Right lobe of liver (tissue), 6 donors: ENCODE measurements around the gene FAM169A. TPM values are rescaled to one million over a fixed set of nuclear protein-coding genes. Genes with fewer than 3 reads are reported as not detected.
A peak's percentile ranks its signal among the peaks of the same experiment; 100 is the strongest.
"Not testable (repeated sequence)": the region's sequence is repeated elsewhere in the genome, so short reads cannot be mapped to it uniquely, and the experiment has no call there.

Experiments used
- ATAC-seq, 4 donors: fragments of 200-7000 bp; cut with Tn5 transposase; one replicate each; pipeline ENCODE4 v1.9.1; 2020; ENCODE audit warnings: mild to moderate bottlenecking in 4 of 4, moderate library complexity in 4 of 4
- DNase-seq, 3 donors: peaks; one replicate each; pipeline ENCODE4 v3.0.0-alpha.2; 2020
- H3K27ac ChIP-seq, 3 donors: fragments of 200-600 bp; one replicate each; pipeline ENCODE4 v1.8.0; 2022
- H3K27me3 ChIP-seq, 2 donors: fragments of 200-600 bp; one replicate each; pipeline ENCODE4 v1.8.0; 2022
- H3K36me3 ChIP-seq, 4 donors: fragments of 200-600 bp; sonication (generic) in 1 of 4; one replicate each; pipeline versions ENCODE4 v1.5.1 to v1.8.0; 2017 to 2022; ENCODE audit warnings: control low read depth in 1 of 4
- H3K4me1 ChIP-seq, 4 donors: fragments of 200-600 bp; sonication (generic) in 1 of 4; one replicate each; pipeline versions ENCODE4 v1.5.1 to v1.8.0; 2017 to 2022; ENCODE audit warnings: control low read depth in 1 of 4
- H3K4me3 ChIP-seq, 3 donors: fragments of 200-600 bp; one replicate each; pipeline ENCODE4 v1.8.0; 2022
- H3K9me3 ChIP-seq, 4 donors: fragments of 200-600 bp; sonication (generic) in 1 of 4; one replicate each; pipeline versions ENCODE4 v1.5.1 to v1.8.0; 2017 to 2022; ENCODE audit warnings: control low read depth in 1 of 4
- CTCF ChIP-seq, 4 donors: fragments of 200-600 bp in 3 of 4; fragments of 450-650 bp in 1 of 4; IDR thresholded peaks; one replicate each; pipeline versions ENCODE4 v1.5.1 to v1.8.0; 2016 to 2022; ENCODE audit warnings: antibody characterized with exemption in 4 of 4, mild to moderate bottlenecking in 2 of 4
- POLR2A ChIP-seq: fragments of 450-650 bp; IDR thresholded peaks from one replicate; pipeline ENCODE4 v1.6.1; 2017; ENCODE audit warnings: antibody characterized with exemption, mild to moderate bottlenecking
- WGBS: methylation state at CpG from one replicate; pipeline ENCODE4 v1.1.6; 2018; ENCODE audit warnings: low coverage, low lambda C conversion rate; ENCODE audit not compliant: insufficient coverage; ENCODE audit errors: missing lambda C conversion rate; 5-methylcytosine and 5-hydroxymethylcytosine counted together
- intact Hi-C, 2 donors: fragments of 100-400 bp; cut with DNase I; formaldehyde crosslinking; loops; one replicate each; pipeline versions ENCODE4 v1.11.2 to v1.14.1; 2022
- long read RNA-seq: library from polyadenylated mRNA; unstranded; transcript quantifications from one replicate; pipeline ENCODE4 v2.0.0, GENCODE V29; 2019
- total RNA-seq, 6 experiments: library from RNA; depleted of rRNA in 2 of 6; stranded (reverse); fragments of >200 nt in 2 of 6; fragmentation: NEBNext Ultra II Directional in 3 of 6; extraction: Animal tissue kit (Norgen Biotek cat#: 25700) in 3 of 6; gene quantifications; one replicate each; pipeline versions ENCODE4 v1.1.0 to v1.2.4, GENCODE V29; 2016 to 2023
- donor health status: DM: no; HTN: yes; CAD: no.
- donor health status: DM: no; HTN: no; CAD: no.
- donor health status: DM: no; HTN: no; CAD: no.
- donor health status: DM: no; HTN: yes; CAD: no.
- donor health status: DM: no; HTN: yes; CAD: no.

FAM169A gene
- total RNA-seq, result 1 to 10 TPM; 1.2 to 7.5 (median 4.1) TPM
- long read RNA-seq, result 0 reads

GRCh38 chr5:74865804-74866595 lies at the start of gene FAM169A:
Gene FAM169A (minus strand): TSS chr5:74866387. CDS start chr5:74841676, 24,711 bp downstream.
- peaks cover 0 to 13% (median 0%) of the 10 kb centered on the region in 4 donors for H3K4me1 ChIP-seq

GRCh38 chr5:74915488-74915887 lies 49.3 kb upstream of the FAM169A start:
- H3K9me3 ChIP-seq, result peaks cover 0 to 4% (median 0%) of the 10 kb centered on the region in 4 donors
- peaks cover 0 to 37% (median 11%) of the 10 kb centered on the region in 4 donors for H3K4me1 ChIP-seq
- no peak overlapping the region for H3K4me3 ChIP-seq
- TF ChIP-seq POLR2A (no peak), CTCF (IDR thresholded peaks at IDR 0.05) (no peak)
- intact Hi-C loops, result loop anchor here in 1 of 2 donors (10.0 kb wide), 1 partner anchor 151 kb away; the partner anchor contains the start of genes GFM2 and NSA2
- ATAC-seq (no peak), DNase-seq (no peak)
- H3K27ac ChIP-seq, result peak overlapping the region in 1 of 3 donors; percentile 84
- no peaks in the 10 kb centered on the region for H3K36me3 ChIP-seq
- WGBS, result 75% methylated on average over 1 of the region's 1 CpG
- no peaks in the 10 kb centered on the region for H3K27me3 ChIP-seq

More at GRCh38 chr5:74865804-74866595, at the start of gene FAM169A:
- peak within 1 kb of the TSS; percentile 51 to 65 (median 62) for H3K27ac ChIP-seq
- TF ChIP-seq CTCF (IDR thresholded peaks at IDR 0.05) (no peak), POLR2A (peak; percentile 70)
- DNase-seq, result peak; percentile 58 to 64 (median 60)
- ATAC-seq, result peak; percentile 77 to 90 (median 86)
- H3K9me3 ChIP-seq, result no peaks in the 10 kb centered on the region
- no peaks in the 10 kb centered on the region for H3K27me3 ChIP-seq
- WGBS, result no CpG with 5 or more reads among the region's 119 CpGs
- peak within 1 kb of the TSS; percentile 53 to 75 (median 58) for H3K4me3 ChIP-seq
- no peaks in the 10 kb centered on the region for H3K36me3 ChIP-seq
- intact Hi-C loops, result no loop called here

GRCh38 chr5:74911421-74911820 lies 45.2 kb upstream of the FAM169A start:
- not testable (repeated sequence) for DNase-seq, H3K36me3 ChIP-seq, H3K27ac ChIP-seq, H3K27me3 ChIP-seq, H3K9me3 ChIP-seq, ATAC-seq, H3K4me3 ChIP-seq, H3K4me1 ChIP-seq
- intact Hi-C loops, result loop anchor here in 1 of 2 donors (10.0 kb wide), 1 partner anchor 147 kb away; the partner anchor contains the start of genes GFM2 and NSA2
- 86% methylated on average over 1 of the region's 2 CpGs for WGBS

GRCh38 chr5:74909888-74910287 lies 43.7 kb upstream of the FAM169A start:
- not testable (repeated sequence) for H3K9me3 ChIP-seq, H3K27ac ChIP-seq, H3K4me3 ChIP-seq, H3K36me3 ChIP-seq, H3K4me1 ChIP-seq, H3K27me3 ChIP-seq, DNase-seq, ATAC-seq
- intact Hi-C loops, result loop anchor here (10.0 kb wide), 1 partner anchor 145 kb away; the partner anchor contains the start of genes GFM2 (in 2 of the 2) and NSA2 (in 2 of the 2)

- H3K27ac ChIP-seq, ATAC-seq, H3K36me3 ChIP-seq, H3K9me3 ChIP-seq, H3K4me3 ChIP-seq, H3K27me3 ChIP-seq, DNase-seq, H3K4me1 ChIP-seq: not testable (repeated sequence)
- intact Hi-C loops, result loop anchor here in 1 of 2 donors (10.0 kb wide), 1 partner anchor 143 kb away; the partner anchor contains the start of genes GFM2 and NSA2
- 89% methylated on average over 4 of the region's 6 CpGs for WGBS
These were observed 42.0 kb upstream of the FAM169A start for GRCh38 chr5:74908237-74908636.

- intact Hi-C loops, result loop anchor here in 1 of 2 donors (10.0 kb wide), 1 partner anchor 140 kb away; the partner anchor contains the start of genes GFM2 and NSA2
- WGBS, result 86% methylated on average over 3 of the region's 4 CpGs
- ATAC-seq, result not testable (repeated sequence)
These were observed 38.5 kb upstream of the FAM169A start for GRCh38 chr5:74904713-74905112.

More at GRCh38 chr5:74904713-74905112, 38.5 kb upstream of the FAM169A start:
- not testable (repeated sequence) for H3K4me3 ChIP-seq, DNase-seq, H3K36me3 ChIP-seq, H3K27me3 ChIP-seq, H3K9me3 ChIP-seq, H3K27ac ChIP-seq, H3K4me1 ChIP-seq
